Omental fat pad (tissue), 4 donors: Measurements from ENCODE around the gene AP3B2. TPM values are rescaled to one million over a fixed set of nuclear protein-coding genes. Genes with fewer than 3 reads are reported as not detected.

Source experiments
- ATAC-seq: fragments of 150-250 bp; one replicate; pipeline ENCODE4 v1.9.1; 2016; ENCODE audit warnings: mild to moderate bottlenecking, moderate library complexity; ENCODE audit not compliant: low FRiP score
- DNase-seq: peaks from one replicate; pipeline ENCODE4 v3.0.0-alpha.2; 2019; ENCODE audit warnings: low spot score
- total RNA-seq, 4 donors: library from RNA; depleted of rRNA; stranded (reverse); fragments of >200 nt; gene quantifications; one replicate each; pipeline ENCODE4 v1.1.0, GENCODE V29; 2016
- TF ChIP-seq, protein P1 (sequence below), 3 donors: fragments of 450-650 bp; IDR thresholded peaks; one replicate each; pipeline ENCODE4 v1.5.1; 2016 to 2017; ENCODE audit warnings: antibody characterized with exemption in 3 of 3, mild to moderate bottlenecking in 3 of 3, moderate library complexity in 2 of 3

Gene AP3B2
- total RNA-seq, 4 donors from 2014 or later = 0.31 to 7.6 (median 1.4) TPM

DNA sequence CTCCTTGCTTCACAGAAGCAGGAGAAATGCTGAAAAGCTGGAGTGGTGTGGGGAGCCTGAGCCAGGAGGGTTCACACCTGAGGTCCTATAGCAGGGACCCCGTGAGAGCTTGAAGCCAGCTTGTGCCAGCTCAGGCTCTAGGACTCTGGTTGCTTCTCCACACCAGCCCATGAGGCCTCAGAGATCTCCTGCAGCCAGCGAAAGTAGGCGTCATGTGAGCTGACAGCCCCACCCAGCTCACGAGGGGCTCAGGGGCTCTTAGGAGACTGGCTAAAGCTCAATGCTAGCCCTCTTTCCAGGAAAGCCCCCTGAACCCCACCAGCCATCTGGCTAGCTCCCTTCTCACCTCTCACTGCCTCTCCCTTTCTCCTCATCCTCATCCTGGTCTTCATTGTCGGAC is 45.7 kb downstream of the AP3B2 start:
- DNase-seq (no peak), ATAC-seq (no peak)
- TF ChIP-seq, protein P1, sequence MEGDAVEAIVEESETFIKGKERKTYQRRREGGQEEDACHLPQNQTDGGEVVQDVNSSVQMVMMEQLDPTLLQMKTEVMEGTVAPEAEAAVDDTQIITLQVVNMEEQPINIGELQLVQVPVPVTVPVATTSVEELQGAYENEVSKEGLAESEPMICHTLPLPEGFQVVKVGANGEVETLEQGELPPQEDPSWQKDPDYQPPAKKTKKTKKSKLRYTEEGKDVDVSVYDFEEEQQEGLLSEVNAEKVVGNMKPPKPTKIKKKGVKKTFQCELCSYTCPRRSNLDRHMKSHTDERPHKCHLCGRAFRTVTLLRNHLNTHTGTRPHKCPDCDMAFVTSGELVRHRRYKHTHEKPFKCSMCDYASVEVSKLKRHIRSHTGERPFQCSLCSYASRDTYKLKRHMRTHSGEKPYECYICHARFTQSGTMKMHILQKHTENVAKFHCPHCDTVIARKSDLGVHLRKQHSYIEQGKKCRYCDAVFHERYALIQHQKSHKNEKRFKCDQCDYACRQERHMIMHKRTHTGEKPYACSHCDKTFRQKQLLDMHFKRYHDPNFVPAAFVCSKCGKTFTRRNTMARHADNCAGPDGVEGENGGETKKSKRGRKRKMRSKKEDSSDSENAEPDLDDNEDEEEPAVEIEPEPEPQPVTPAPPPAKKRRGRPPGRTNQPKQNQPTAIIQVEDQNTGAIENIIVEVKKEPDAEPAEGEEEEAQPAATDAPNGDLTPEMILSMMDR (IDR thresholded peaks at IDR 0.05) = no peak

DNA sequence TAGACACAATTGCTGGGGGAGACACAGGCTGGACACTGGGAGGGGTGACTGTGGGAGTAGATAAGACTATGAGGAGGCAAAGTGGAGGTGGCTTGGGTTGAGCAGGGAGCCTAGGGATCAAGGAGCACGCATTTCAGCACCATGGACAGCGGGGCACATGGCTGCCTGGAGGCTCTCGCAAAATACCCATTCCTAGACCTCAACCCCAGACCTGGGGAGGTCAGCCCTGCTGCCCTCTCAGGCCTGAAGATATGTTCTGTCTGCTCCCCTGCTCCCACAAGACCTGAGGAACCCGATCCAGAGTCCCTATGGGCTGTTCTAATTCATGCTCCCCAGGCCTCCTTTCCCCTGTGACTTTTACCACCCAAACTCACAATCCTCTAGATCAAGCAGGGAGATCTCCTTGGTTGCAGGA is 46.5 kb downstream of the AP3B2 start:
- TF ChIP-seq, protein P1 (IDR thresholded peaks at IDR 0.05) = no peak
- no peak for DNase-seq
- ATAC-seq = no peak

DNA sequence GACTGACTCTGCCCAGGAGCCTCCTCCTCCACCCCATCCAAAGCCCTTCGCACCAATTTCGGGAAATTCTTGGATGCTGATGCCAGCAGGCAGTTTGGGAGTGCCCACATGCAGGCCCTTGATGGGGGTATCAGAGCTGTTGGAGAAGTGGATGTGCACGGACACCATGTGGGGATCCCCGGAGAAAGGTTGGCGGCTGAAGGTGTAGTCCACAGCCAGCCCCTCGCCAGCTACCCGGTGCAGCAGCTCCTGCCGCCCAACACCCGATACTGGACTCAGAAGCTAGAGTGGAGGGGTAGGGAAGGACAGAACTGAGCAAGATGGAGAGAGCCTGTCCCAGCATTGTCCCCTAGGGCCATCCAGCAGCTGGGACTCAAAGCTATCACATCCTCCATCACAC is 47.0 kb downstream of the AP3B2 start:
- DNase-seq (no peak), ATAC-seq (no peak)
- TF ChIP-seq, protein P1 (IDR thresholded peaks at IDR 0.05) = no peak

DNA sequence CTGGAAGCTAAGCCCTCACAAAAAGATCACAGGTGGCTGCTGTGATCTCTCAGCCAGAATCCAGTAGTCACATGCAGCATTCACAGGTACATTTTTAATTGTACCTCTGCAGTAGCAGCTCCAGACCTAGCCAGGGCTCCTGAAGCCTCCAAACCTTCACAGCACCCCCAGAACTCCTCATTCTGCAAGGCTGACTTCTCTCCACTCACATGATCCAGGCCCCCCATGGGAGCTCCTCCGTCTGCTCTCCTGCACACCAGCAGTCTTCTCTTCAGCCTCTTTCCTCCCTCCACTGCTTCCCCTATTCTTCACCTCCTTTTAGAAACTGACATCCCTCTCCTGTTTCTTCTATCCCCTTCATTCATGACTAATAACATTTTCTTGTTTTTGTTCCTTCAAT is 49.3 kb downstream of the AP3B2 start:
- ATAC-seq = no peak
- TF ChIP-seq, protein P1 (IDR thresholded peaks at IDR 0.05) = no peak
- DNase-seq = no peak

DNA sequence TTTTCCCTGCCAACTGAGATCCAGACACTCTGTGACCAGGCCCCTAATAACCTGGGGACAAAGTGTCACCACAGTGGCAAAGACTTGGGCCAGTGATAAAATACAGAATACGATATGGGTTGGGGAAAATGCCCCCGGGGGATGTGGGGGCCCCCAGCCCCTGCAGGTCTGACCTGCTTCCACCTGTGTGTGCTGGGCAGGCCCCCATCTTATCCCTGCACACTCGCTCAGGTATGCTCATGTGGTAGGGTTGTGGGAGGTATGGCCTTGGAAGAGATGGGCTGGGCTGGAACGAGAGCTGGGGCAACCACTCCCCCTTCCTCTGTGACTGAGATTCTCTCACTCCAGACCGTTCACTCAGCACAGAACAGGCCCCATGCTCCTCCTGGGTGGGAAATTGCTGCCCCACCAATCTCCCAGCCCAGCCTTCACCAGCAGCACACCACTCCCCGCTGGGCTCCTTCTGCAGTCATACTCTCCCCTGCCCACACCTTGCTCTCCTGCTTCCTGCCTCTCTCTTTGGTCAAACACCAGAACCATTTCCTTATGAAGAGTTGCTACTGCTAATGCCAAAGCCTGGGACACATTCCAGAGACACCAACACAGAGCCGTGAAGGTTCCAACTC is 52.9 kb downstream of the AP3B2 start:
- TF ChIP-seq, protein P1 (IDR thresholded peaks at IDR 0.05) = no peak
- ATAC-seq (no peak), DNase-seq (no peak)

DNA sequence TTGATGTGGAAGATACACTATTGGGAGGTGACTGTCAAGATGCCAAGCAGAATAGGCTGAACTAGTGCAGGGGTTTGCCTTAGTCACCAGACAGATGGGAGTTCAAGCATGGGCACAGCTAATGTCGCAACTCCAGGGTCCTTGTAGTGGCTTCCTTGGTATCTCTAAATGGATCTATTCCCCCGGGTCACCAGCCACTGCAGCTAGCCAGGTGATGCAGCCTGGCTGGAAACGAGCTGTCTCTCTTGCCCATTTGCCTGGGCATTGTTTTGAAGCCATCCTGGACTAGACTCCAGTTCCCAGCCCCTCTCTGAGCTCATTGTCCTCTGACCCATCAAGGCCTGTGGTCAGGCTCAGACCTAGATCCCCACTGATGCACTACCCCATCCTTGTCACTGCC is 54.1 kb downstream of the AP3B2 start:
- TF ChIP-seq, protein P1 (IDR thresholded peaks at IDR 0.05) = no peak
- DNase-seq (no peak), ATAC-seq (no peak)

DNA sequence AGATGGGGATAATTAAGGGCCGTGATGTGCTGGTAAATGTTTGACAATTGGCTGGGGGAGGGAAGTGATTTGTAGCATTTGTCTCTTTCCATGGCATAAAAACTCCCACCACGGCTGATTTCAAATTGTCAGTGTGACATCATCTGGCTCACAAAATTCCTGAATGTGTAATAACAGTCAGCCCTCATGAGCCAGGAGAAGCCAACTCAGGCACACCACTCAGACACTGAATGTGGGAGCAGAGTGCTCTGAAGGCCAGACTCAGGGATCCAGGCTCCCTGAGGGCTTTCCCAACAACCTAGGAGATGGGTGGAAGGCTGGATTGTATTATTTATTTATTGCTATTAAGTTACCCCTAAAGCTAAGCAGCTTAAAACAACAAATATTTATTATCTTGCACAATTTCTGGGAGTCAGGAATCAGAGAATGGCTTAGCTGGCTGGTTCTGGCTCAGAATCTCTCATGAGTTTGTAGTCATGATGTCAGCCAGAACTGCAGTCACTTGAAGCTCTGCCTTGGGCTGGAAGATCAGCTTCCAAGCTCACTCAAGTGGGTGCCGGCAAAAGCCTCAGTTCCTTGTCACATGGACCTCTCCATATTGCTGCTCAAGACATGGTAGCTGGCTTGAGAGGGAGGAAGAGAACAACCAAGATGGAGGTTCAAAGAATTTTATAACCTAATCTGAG is 56.0 kb downstream of the AP3B2 start:
- DNase-seq (no peak), ATAC-seq (no peak)
- TF ChIP-seq, protein P1 (IDR thresholded peaks at IDR 0.05) = no peak
